GM21360 (cell line): Measurements from ENCODE around the gene ENG.
"Not testable (repeated sequence)": the region's sequence is repeated elsewhere in the genome, so short reads cannot be mapped to it uniquely, and the experiment has no call there.

Source experiments
- ATAC-seq: cut with Tn5 transposase; IDR thresholded peaks from one replicate; pipeline ENCODE4 v1.9.1; 2021; ENCODE audit warnings: mild to moderate bottlenecking, moderate library complexity; ENCODE audit not compliant: unreplicated experiment

Gene ENG

DNA sequence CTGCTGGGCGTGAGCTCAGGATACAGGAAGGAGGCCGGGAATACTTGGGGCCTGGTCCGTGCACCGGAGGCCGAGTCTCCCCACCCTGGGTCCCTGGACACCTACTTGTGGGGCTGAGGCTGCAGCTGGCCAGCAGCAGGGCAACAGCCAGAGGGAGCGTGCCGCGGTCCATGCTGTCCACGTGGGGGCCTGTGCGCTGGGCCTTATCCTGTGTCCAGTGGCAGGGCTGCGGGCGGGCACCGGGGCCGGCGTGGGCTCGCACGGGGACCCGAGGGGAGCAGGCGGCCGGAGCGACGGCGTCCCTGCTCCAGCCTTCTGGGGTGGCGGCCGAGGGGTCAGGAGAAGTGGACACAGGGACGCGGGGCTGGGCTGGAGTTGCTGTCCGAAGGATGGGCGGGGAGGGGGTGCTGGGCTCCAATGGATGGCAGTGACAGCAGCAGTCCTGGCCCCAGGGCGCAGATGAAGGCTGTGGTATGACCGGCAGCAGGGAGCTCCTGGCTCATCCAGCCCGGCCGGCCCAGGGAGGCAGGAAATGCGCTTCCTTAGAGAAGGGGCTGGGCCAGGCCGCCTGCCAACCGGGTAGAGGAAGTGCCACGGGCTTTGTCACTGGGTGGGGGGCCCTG, at the start of gene ENG:
TSS of gene ENG (minus strand) at position 475 of the 623 bp plus-strand sequence. CDS start at position 172, 303 bp downstream.
- no peak for ATAC-seq

GRCh38 chr9:127903557-127904475, 49.4 kb upstream of the ENG start:
- ATAC-seq = no peak

- ATAC-seq = peak; percentile 53
Observed at GRCh38 chr9:127899128-127899943, 44.9 kb upstream of the ENG start, which contains the start of gene ST6GALNAC6. ST6GALNAC6 (minus strand) TSS chr9:127899603; CDS start chr9:127897981, 1,622 bp downstream.

- ATAC-seq = peak; percentile 11
Observed at GRCh38 chr9:127898433-127899127, 44.1 kb upstream of the ENG start.

DNA sequence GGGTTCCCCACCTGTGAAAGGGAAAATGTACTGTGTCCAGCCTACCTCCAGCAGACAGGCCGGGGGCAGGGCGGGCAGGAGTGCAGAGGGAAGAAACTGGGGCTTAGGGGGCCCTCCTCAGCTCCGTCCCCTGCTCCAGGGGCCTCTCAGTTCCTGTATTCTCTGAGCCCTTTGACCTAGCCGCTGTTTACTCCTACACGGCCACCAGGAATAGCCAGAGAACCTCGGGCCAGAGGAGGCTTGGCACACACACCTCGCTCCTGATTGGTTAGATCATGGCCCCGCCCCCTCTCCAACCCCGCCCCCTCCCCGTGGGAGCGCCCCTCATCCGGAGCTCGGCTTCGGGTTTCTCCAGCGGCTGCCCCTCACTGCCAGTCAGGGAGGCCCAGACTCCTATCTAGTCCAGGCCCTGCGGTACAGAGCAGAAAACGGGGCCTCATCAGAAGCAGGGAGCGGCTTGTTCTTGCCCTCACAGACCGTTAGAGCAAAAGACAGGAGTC, 42.8 kb upstream of the ENG start:
- no peak for ATAC-seq

- ATAC-seq = no peak
Observed at GRCh38 chr9:127896395-127897192, 42.1 kb upstream of the ENG start.

- no peak for ATAC-seq
Observed at GRCh38 chr9:127895811-127896210, 41.4 kb upstream of the ENG start.

DNA sequence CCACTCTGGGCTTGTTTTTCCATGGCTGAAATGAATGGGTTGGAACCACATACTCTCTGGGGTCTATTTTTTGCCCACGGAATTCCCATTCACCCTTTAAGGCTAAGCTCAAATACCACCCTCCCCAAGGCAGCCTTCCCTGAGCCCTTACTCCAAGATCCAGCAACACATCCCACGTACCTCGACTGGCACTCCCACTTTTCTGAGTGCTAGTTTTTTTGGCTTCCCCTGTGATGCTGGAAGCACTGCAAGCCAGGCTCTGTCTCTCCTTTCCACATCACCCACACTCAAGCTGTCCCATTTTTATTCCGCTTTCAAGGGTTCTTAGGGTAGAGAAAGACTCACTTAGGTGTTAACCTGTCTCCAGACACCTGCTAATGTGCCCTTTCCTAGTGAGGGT, 38.9 kb upstream of the ENG start:
- no peak for ATAC-seq

DNA sequence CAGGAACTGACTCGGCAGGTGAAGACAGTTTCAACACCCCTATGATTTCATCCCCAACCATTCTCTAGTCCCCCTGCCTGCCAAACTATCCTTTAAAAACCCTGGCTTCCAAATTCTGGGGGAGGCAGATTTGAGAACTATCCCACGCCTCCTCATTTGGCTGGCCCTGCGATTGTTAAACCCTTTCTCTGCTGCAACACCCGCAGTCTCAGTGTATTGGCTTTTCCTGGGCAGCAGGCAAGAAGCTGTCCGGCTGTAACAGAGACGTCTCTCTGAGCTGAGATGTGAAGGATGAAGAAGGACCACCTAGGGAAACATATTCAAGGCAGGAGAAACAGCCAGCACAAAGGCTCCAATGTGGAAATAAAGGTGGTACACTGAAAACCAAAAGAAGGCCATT, 38.4 kb upstream of the ENG start:
- no peak for ATAC-seq

GRCh38 chr9:127890053-127890452, 35.6 kb upstream of the ENG start:
- ATAC-seq = no peak

GRCh38 chr9:127887792-127888191, 33.3 kb upstream of the ENG start:
- ATAC-seq = no peak

DNA sequence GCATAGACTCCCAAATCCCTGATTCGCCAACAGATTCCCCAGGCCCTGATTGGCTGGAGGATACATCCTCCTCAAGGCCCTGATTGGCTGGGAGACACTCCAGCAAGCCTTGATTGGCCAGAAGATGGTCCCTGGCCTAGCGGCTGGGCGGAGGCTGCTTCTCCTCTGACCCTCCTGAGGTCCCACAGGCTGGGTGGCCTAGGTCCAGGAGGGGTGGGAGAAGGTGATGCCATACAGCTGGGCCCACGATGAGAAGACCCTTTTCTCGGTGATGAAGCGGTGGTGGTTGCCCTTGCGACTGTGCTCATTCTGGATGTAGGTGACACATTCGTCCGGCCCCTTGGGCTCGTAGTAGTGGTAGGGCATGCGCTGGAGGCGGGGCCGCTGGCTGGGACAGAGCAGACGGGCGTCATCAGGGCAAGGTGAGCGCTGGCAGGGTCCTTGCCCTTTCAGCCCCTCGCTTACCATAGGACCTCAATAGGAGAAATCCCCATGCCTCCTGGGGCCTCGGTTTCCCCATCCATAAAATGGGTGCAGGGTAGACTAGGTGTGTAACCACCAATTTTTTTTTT, 32.0 kb upstream of the ENG start:
- no peak for ATAC-seq

DNA sequence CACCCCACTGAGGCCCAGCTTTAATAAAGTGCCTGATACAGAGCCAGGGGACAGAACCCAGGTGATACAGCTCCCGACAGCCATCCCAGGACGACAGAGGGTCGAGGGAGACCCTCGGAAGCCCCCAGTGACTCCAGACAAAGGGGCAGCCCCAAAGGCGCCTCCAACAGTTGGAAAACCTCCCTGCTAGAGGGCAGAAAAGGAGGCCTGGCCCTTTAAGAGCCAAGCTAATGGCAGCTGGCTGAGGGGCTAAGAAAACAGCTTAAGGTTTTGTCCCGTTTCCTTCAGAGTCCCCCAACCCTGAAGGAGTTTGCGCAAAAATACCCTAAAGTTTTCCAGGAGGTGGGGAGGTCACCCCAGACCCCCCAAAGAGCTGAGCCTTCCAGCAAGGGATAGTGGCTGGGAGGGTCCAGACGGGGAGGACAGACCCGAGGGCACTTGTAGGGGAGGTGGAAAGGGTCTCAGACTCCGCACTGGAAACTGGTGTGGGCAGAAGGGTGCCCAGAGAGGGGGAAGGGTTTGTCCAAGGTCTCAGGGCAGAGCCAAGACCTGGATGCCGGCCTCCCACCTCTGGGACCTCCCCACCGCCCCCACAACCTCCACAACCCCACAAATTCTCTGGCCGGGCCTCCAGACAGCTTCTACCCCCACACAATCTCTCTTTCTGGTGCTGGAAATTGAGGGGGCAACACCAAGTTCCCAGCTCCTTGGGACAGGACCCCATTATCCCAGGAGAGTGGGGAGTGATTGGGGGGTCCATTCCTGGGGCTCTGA, 31.2 kb upstream of the ENG start:
- ATAC-seq = no peak

DNA sequence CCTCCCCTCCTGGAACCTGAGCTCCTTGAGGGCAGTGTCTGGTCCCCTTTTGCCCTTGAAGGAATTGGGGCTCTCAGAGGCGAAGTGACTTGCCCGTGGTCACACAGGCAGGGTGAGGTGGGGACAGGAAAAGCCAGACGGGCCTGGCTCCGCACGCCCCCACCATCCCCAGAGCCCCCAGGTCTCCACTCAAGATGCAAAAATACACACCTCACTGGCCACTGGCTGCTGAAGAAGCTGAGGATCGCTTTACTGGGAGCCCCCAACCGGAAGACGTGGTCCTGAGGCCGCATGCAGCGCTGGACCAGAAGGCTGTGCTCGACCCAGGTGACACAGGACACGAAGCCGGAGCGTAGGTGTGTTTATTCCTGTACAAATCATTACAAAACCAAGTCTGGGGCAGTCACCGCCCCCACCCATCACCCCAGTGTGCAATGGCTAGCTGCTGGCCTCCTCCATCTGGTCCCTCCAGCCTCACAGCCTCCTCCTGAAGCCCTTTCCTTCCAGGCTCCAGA, 30.6 kb upstream of the ENG start:
- no peak for ATAC-seq

GRCh38 chr9:127884427-127884911, 30.0 kb upstream of the ENG start:
- ATAC-seq = no peak

GRCh38 chr9:127883959-127884358, 29.5 kb upstream of the ENG start:
- ATAC-seq = no peak

- not testable (repeated sequence) for ATAC-seq
Observed at GRCh38 chr9:127881715-127882114, 27.3 kb upstream of the ENG start.

- no peak for ATAC-seq
Observed at GRCh38 chr9:127880143-127880542, 25.7 kb upstream of the ENG start.
